Neuronal stem cell (in vitro differentiated cells): ENCODE data around the gene SCN3A.

Experiments
- DNase-seq: peaks from one replicate; pipeline ENCODE4 v3.0.0-alpha.2; 2013; ENCODE audit warnings: low spot score
- H2AFZ ChIP-seq: one replicate; pipeline ENCODE4 v1.6.1; 2013; ENCODE audit warnings: mild to moderate bottlenecking, low read length, inconsistent platforms
- H2AK5ac ChIP-seq: 2 replicates; pipeline ENCODE4 v1.6.1; 2013; ENCODE audit warnings: low read depth, mild to moderate bottlenecking, inconsistent platforms, low read length, moderate library complexity, mixed read lengths
- H2BK120ac ChIP-seq: 2 replicates; pipeline ENCODE4 v1.6.1; 2013; ENCODE audit warnings: low read depth, mild to moderate bottlenecking, inconsistent platforms, low read length, moderate library complexity, mixed read lengths
- H2BK12ac ChIP-seq: one replicate; pipeline ENCODE4 v1.6.1; 2013; ENCODE audit warnings: low read length, inconsistent platforms
- H2BK15ac ChIP-seq: 2 replicates; pipeline ENCODE4 v1.6.1; 2013; ENCODE audit warnings: mild to moderate bottlenecking, low read length, inconsistent platforms, mixed read lengths
- H2BK5ac ChIP-seq: one replicate; pipeline ENCODE4 v1.6.1; 2013; ENCODE audit warnings: inconsistent platforms, mild to moderate bottlenecking, low read length, moderate library complexity
- H3K14ac ChIP-seq: one replicate; pipeline ENCODE4 v1.6.1; 2013; ENCODE audit warnings: low read length, inconsistent platforms
- H3K18ac ChIP-seq: 2 replicates; pipeline ENCODE4 v1.6.1; 2013; ENCODE audit warnings: low read length, inconsistent platforms
- H3K23ac ChIP-seq: 2 replicates; pipeline ENCODE4 v1.6.1; 2013; ENCODE audit warnings: low read depth, mild to moderate bottlenecking, mixed read lengths, low read length, inconsistent platforms; ENCODE audit not compliant: poor library complexity
- H3K27ac ChIP-seq: replicated peaks from 3 replicates; pipeline ENCODE4 v1.5.1; 2013; ENCODE audit warnings: low read length, inconsistent platforms
- H3K27me3 ChIP-seq, 3 experiments: 2 replicates each; pipeline ENCODE4 v1.6.1; 2013; ENCODE audit warnings: low read length in 3 of 3, mild to moderate bottlenecking in 2 of 3, inconsistent platforms in 1 of 3, low read depth in 1 of 3, mixed read lengths in 1 of 3, moderate library complexity in 1 of 3; ENCODE audit not compliant: control insufficient read depth in 3 of 3, insufficient read depth in 3 of 3
- H3K36me3 ChIP-seq, 2 donors: replicated peaks in 1 of 2; 2 replicates each; pipeline ENCODE4 v1.6.1; 2013; ENCODE audit warnings: low read length in 2 of 2; ENCODE audit not compliant: control insufficient read depth in 2 of 2, insufficient read depth in 2 of 2
- H3K4ac ChIP-seq: 2 replicates; pipeline ENCODE4 v1.6.1; 2013; ENCODE audit warnings: inconsistent platforms, mild to moderate bottlenecking, low read length, moderate library complexity
- H3K4me1 ChIP-seq, 2 donors: 1 replicate in 1 of 2; 2 replicates in 1 of 2; pipeline ENCODE4 v1.6.1; 2013; ENCODE audit warnings: low read length in 2 of 2, low read depth in 1 of 2; ENCODE audit not compliant: control insufficient read depth in 2 of 2, insufficient read depth in 1 of 2
- H3K4me2 ChIP-seq: one replicate; pipeline ENCODE4 v1.6.1; 2013; ENCODE audit warnings: mild to moderate bottlenecking, low read length, inconsistent platforms; ENCODE audit not compliant: insufficient read depth, poor library complexity, severe bottlenecking
- H3K4me3 ChIP-seq, 2 donors: 2 replicates each; pipeline ENCODE4 v1.5.1; 2013; ENCODE audit warnings: low read length in 2 of 2, mild to moderate bottlenecking in 2 of 2, inconsistent platforms in 1 of 2, moderate library complexity in 1 of 2
- H3K79me1 ChIP-seq: one replicate; pipeline ENCODE4 v1.6.1; 2013; ENCODE audit warnings: low read depth, mild to moderate bottlenecking, inconsistent platforms, low read length, moderate library complexity
- H3K9ac ChIP-seq: one replicate; pipeline ENCODE4 v1.6.1; 2013; ENCODE audit warnings: mild to moderate bottlenecking, low read depth, low read length, inconsistent platforms; ENCODE audit not compliant: poor library complexity
- H3K9me3 ChIP-seq, 2 donors: replicated peaks in 1 of 2; 2 replicates each; pipeline versions ENCODE3 to v1.6.1; 2013; ENCODE audit warnings: low read length in 2 of 2, mild to moderate bottlenecking in 2 of 2, inconsistent platforms in 1 of 2, low read depth in 1 of 2, mixed read lengths in 1 of 2, moderate library complexity in 1 of 2; ENCODE audit not compliant: control insufficient read depth in 2 of 2, insufficient read depth in 1 of 2
- H4K8ac ChIP-seq: one replicate; pipeline ENCODE4 v1.6.1; 2013; ENCODE audit warnings: low read depth, mild to moderate bottlenecking, inconsistent platforms, low read length, moderate library complexity
- H4K91ac ChIP-seq: one replicate; pipeline ENCODE4 v1.6.1; 2013; ENCODE audit warnings: low read length, low read depth, mild to moderate bottlenecking, inconsistent platforms; ENCODE audit not compliant: poor library complexity
- WGBS, 2 donors: extraction: QIAGEN DNeasy Blood & Tissue Kit; methylation state at CpG; one replicate each; pipeline ENCODE4 v1.1.7; 2013; ENCODE audit warnings: missing lambda C conversion rate in 2 of 2, mixed read lengths in 1 of 2; ENCODE audit not compliant: insufficient read length in 2 of 2, insufficient replicate concordance in 1 of 2; ENCODE audit errors: extremely low coverage in 2 of 2; 5-methylcytosine and 5-hydroxymethylcytosine counted together

The SCN3A gene

DNA sequence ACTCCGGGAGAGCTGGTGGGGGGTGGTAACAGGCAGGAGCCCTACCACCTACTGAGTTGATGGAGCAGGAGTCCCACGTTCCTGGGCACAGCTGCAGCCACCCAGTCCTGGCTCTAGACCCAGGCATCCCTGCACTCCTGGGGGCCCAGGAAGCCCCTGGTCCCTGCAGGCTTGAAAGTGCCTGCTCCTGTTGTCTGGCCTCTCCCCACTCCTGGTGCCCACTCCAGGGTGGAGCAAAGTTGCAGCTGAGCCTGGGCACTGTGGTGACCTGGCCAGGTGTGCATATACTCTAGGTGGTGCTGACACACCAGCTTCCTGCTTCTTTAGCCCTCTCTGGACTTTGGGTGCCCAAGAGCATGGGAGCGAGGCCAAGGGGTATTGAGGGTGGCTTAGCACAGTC is 129.5 kb downstream of the SCN3A start:
- Histone ChIP-seq H3K18ac (peak overlapping the region; percentile 66), H3K27me3 (no peaks in the 10 kb centered on the region), H3K4me1 (peaks cover under 1 to 7% of the 10 kb centered on the region in 2 donors), H3K23ac (no peak overlapping the region), H4K8ac (no peak overlapping the region), H2BK12ac (no peak overlapping the region), H2BK5ac (peak overlapping the region; percentile 57), H4K91ac (no peak overlapping the region), H3K79me1 (no peaks in the 10 kb centered on the region), H3K14ac (no peak overlapping the region), H2BK120ac (peak overlapping the region; percentile 23), H3K9me3 (peaks cover 5 to 22% of the 10 kb centered on the region in 2 donors), H3K4me3 (no peak overlapping the region), H2BK15ac (no peak overlapping the region), H3K4me2 (no peak overlapping the region), H2AFZ (no peak overlapping the region), H3K4ac (no peak overlapping the region), H3K36me3 (no peaks in the 10 kb centered on the region), H3K9ac (no peak overlapping the region), H3K27ac (no peak overlapping the region), H2AK5ac (no peak overlapping the region)
- no CpG with 5 or more reads among the region's 3 CpGs for WGBS, 2 donors
- DNase-seq: no peak

DNA sequence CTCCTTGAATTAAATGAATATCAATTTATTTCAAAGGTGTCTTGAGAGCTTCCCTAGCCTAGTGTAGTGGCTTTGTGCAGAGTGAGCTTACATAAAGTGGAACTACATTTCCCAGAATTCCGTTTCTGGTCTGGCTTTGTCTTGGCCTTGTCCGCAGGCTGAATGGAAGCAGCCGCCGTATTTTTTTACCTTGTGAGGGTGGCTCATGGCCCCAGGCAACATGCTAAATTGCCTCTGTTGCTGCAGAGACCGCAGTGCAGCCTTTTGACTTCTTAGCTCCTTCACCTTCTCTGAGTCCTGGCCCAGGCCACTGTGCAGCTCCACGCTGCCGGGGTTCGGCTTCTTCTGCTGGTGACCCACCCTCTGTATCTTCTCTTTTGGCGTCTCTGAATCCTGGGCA is 133.8 kb downstream of the SCN3A start:
- Histone ChIP-seq H3K14ac (no peak overlapping the region), H3K18ac (peak overlapping the region; percentile 29), H2BK120ac (no peak overlapping the region), H4K8ac (no peak overlapping the region), H3K36me3 (no peaks in the 10 kb centered on the region), H3K79me1 (no peaks in the 10 kb centered on the region), H2BK15ac (no peak overlapping the region), H3K27me3 (no peaks in the 10 kb centered on the region), H2AK5ac (no peak overlapping the region), H2BK12ac (no peak overlapping the region), H2AFZ (peak overlapping the region; percentile 95), H3K27ac (no peak overlapping the region), H3K4ac (no peak overlapping the region), H3K4me1 (peaks cover 9 to 34% of the 10 kb centered on the region in 2 donors), H3K23ac (no peak overlapping the region), H3K4me2 (no peak overlapping the region), H3K9me3 (peaks cover 5 to 19% of the 10 kb centered on the region in 2 donors), H3K9ac (no peak overlapping the region), H3K4me3 (no peak overlapping the region), H2BK5ac (no peak overlapping the region), H4K91ac (no peak overlapping the region)
- DNase-seq: no peak
- WGBS, 2 donors: no CpG with 5 or more reads among the region's 9 CpGs

DNA sequence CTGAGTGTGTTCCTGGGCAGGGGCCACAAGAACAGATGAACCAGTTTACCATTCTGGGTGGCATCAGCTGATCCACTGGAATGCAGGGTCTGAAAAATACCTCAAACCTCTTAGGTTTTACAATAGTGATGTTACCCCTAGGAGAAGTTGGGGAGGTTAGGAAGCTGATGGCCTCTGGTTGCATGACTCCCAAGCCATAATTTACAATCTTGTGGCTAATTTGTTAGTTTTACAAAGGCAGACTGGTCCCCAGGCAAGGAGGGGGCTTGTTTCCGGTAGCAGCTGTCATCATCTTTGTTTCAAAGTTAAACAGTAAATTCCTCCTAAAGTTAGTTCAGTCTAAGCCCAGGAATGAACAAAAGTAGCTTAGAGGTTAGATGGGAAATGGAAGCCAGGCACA is 134.7 kb downstream of the SCN3A start:
- Histone ChIP-seq H2BK15ac (no peak overlapping the region), H3K23ac (no peak overlapping the region), H3K27ac (peak overlapping the region; percentile 69), H3K4me1 (peaks cover 9 to 34% of the 10 kb centered on the region in 2 donors), H3K9ac (no peak overlapping the region), H3K4ac (no peak overlapping the region), H2AFZ (peak overlapping the region; percentile 66), H3K14ac (no peak overlapping the region), H2AK5ac (no peak overlapping the region), H4K91ac (no peak overlapping the region), H3K27me3 (no peaks in the 10 kb centered on the region), H3K9me3 (peaks cover 1 to 10% of the 10 kb centered on the region in 2 donors), H3K79me1 (no peaks in the 10 kb centered on the region), H3K18ac (peak overlapping the region; percentile 67), H2BK12ac (no peak overlapping the region), H3K36me3 (no peaks in the 10 kb centered on the region), H2BK5ac (no peak overlapping the region), H3K4me2 (no peak overlapping the region), H2BK120ac (no peak overlapping the region), H3K4me3 (no peak overlapping the region), H4K8ac (no peak overlapping the region)
- DNase-seq: no peak
- no CpG with 5 or more reads among the region's 1 CpG for WGBS, 2 donors

DNA sequence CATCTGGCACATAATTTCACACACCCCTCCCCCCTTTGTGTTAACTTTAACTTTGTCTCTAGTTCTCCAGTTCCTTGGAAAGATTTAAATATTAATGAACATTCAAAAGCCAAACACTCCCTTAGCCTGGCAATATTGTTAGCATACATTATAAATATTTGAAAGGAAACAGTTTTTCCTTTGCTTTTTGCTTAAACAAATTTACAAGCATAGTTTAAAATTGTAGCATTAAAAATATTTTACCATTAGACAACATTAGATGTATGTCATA is 135.4 kb downstream of the SCN3A start:
- H3K14ac ChIP-seq: no peak overlapping the region
- H3K4me1 ChIP-seq: peaks cover 9 to 34% of the 10 kb centered on the region in 2 donors
- no peak overlapping the region for H3K9ac ChIP-seq
- no peak overlapping the region for H2BK12ac ChIP-seq
- H4K91ac ChIP-seq: no peak overlapping the region
- H3K36me3 ChIP-seq: no peaks in the 10 kb centered on the region
- H3K27me3 ChIP-seq: no peaks in the 10 kb centered on the region
- no peak for DNase-seq
- H2BK120ac ChIP-seq: no peak overlapping the region
- no peaks in the 10 kb centered on the region for H3K79me1 ChIP-seq
- peaks cover 0 to 4% of the 10 kb centered on the region in 2 donors for H3K9me3 ChIP-seq
- H4K8ac ChIP-seq: no peak overlapping the region
- no peak overlapping the region for H3K4ac ChIP-seq
- H2AK5ac ChIP-seq: no peak overlapping the region
- no peak overlapping the region for H3K23ac ChIP-seq
- H2AFZ ChIP-seq: peak overlapping the region; percentile 65
- H2BK15ac ChIP-seq: no peak overlapping the region
- no peak overlapping the region for H2BK5ac ChIP-seq
- H3K4me2 ChIP-seq: peak overlapping the region; percentile 56
- H3K27ac ChIP-seq: peak overlapping the region; percentile 77
- H3K18ac ChIP-seq: no peak overlapping the region
- peak overlapping the region in 1 of 2 donors; percentile 33 for H3K4me3 ChIP-seq
